ENCODE results near the gene MYBPC1.
"Not testable (repeated sequence)": the region's sequence is repeated elsewhere in the genome, so short reads cannot be mapped to it uniquely, and the experiment has no call there.

MYBPC1 gene

DNA sequence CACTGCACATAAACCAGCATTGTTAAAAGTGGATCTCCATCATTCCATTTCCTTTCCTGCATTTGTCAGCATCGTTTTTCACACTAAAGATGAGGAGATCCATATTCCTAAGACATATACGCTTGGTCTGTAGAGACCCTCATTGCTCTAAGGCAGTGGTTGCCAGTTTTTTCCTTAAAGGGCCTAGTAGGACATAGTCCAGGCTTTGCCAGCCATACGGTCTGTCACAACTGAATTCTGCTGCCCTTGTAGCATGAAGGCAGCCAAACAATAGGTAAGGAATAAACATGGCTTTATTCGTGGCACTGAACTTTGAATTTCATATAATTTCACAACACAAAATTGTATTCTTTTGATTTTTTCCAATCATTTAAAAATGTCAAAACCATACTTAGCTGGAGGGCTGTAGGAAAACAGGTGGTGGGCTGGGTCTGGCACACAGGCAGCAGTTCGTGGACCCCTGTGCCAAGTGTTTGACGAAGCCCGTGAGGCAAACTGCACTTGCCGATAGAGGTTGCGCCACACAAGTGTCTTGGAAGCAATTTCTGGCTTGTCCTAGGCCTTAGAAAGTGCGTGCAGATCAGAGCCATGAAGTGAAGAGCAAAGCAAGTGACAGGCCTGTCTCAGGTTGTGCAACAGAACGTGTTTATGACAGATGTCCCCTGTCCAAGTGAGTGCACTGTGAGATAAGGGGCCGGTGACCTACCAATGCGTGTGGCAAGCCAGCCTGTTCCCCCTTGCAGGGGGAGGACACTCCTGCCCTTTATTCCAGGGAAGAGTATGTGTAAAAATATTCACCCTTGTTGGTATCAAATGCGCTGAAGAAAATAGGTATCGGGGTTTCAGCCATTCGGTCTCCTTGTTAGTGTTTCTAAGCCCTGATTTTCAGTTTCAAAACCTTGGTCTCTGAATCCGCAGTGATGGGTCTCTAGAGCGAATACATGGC lies 101.8 kb downstream of the MYBPC1 start:
- no peak for DNase-seq

DNA sequence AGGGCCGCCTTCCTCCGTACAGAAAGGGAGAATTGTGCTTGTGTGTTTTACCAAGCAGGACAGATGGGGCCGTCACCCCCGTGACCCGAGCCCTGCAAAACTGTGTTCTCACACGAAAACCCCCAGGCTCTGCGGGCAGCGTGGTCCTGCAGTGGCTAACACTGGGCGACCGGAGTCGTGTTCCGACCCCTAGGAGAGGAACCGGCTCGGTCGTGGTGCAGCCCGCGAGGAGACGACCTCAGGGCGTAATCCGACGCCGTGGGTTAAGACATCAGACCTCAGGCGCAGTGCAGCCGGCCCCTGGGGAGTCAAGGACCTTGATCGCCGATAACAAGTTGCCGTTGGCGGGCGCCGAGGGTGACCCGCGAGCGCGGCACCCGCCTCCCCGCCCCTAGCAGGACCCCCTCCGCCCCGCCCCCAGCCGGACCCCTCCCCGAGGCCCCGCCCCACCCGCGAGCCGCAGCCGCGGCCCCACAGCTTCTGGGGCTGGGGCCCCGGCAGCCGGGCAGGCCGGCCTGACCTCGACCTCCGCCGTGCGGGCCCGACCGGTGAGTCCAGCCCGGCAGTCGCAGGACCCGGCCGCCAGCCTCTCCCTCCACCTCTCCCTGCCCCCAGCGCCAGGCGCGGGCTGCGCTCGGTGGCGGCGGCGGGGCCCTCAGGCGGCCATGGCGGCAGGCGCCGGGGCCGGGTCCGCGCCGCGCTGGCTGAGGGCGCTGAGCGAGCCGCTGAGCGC lies 102.6 kb downstream of the MYBPC1 start, which contains the start of gene CHPT1:
Gene CHPT1 (plus strand): TSS at position 444 of the 733 bp plus-strand sequence. CDS start 222 bp downstream, at position 666.
- DNase-seq, result peak; percentile 35

DNA sequence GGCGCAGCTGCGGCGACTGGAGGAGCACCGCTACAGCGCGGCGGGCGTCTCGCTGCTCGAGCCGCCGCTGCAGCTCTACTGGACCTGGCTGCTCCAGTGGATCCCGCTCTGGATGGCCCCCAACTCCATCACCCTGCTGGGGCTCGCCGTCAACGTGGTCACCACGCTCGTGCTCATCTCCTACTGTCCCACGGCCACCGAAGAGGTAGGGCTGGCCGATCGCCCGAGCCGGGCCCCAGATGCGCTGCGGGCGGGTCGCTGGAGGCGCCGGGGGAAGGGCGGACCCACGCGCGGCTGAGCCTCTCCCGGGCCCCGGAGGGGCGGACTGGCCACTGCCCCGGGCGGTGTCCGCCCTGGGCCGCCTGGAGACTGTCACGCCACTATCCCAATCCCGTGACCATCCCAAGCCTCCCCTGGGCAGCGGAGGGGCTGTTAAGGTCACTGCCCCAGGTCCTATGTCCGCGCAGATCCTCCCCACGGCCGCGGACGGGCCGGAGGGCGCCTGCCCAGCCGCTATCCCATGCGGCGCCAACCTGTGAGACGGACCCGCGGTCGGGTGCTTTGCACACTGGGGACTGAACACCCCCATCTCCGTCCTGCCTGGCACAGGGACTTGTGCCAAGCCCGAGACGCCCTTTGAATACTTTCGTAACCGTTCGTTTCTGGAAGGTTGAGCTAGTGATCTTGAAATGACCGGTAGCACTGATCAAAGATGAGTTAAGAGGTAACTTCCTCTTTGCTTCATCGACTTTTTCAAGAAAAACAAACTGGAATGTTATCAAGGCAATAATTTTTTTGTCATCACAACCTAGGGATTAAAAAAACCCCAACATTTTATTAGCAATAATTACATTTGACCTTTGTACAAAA lies 103.4 kb downstream of the MYBPC1 start:
- DNase-seq, result no peak

DNA sequence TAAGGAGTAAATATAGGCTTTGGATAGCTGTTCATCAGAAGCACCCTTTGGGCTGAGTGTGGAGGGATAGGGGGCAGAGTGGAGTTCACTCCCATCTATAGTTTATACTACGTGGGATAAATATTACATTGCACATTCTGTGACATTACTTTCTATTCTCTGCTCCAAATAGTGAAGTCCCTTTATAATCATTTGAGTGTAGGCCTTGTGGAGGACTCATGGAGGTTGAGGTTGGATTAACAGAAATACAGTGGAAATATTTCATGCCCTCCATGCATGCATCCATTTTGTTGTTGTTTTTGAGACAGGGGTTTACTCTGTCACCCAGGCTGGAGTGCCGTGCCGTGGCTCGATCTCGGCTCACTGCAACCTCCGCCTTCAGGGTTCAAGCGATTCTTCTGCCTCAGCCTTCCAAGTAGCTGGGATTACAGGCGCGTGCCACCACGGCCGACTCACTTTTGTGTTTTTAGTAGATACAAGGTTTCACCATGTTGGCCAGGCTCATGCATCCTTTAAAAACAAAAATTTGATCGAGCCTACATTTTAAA lies 104.1 kb downstream of the MYBPC1 start:
- DNase-seq, result no peak

DNA sequence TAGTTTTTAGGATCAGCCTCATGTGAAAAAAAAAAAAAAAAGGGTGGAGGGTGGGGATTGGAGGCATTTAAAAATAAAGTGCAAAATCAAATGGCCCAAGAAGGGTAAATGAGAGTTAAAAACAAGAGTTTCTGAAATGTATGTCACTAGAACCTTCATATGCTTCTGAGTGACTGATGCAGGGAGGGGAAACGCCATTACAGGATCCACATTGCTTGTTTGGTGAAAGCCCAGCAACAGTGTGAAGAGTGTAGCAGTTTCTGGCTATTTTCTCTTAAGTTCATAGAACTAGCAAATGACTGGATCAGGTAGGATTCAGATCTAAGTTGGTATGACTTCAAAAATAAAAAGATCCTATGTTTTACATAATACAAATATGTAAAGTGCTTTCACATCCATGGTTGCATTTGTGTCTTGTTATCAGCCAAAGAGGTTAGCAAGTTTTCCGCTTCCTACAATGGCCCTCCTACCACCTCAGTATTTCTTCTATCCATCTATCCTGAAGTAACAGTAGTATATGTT lies 105.6 kb downstream of the MYBPC1 start:
- no peak for DNase-seq

DNA sequence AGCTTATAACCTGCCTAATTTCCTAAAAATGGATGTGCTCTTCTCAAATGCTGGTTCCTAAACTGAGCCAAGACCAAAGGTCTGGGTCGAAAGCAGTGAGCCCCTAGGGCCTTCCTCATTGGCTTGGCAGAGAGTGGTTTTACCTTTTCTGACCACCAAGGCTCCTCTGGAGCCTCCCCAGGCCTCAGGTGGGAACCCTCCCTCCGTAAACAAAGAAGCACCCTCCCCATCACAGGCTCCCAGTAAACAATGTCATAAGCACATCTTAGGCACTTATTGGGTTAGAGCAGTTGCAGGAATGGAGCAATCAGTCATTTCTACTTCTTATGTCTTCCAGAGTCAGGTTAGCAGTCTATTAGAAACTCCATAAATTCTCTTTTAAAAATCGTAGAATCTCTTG lies 108.7 kb downstream of the MYBPC1 start:
- DNase-seq, result no peak

DNA sequence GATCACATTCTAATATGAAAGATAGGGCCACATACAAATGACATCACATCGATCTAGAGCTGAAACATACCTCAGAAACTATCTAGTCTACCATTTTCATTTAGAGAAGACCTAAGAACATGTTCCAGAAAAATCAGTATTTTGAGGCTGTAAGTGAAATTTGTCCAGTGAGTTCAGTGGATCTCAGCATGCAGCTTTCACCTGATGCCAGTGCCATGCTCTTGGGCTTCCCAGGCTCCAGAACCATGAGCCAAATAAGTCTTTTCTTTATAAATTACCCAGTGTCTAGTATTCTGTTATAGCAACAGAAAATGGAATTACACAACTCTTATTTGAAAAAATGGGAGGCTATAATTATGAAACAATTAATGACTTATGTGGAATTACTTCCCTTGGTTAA lies 111.6 kb downstream of the MYBPC1 start:
- DNase-seq, result no peak

DNA sequence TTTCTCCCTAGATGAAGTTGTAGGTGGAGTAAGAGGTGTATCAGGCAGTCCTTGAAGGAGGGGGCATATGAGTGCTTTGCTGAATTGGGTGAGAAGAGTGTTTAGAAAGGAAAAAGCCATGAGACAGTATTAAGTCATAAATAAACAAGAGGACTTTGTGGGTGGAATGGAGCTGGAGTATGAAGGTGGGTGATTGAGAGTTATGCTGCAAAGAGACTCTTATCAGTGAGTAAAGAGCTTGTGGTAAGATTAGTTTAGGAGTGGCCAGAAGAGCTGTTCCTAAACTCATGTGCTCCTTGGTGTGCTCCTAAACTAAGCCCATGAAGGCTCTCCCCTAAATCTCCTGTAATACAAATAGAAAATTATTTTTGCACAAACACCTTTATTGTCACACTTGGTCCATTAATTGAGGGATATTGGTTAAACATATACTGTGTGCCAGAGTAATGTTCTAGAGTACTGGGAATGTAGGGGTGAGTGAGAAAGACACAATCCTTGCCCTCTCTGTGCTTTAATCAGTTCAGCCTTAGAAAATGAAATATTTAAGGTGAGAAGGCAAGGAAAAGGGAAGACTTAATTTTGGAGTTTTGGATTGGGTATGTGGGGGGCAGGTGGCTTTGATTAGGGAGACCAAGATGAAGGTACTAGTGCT lies 112.5 kb downstream of the MYBPC1 start:
- DNase-seq, result no peak

DNA sequence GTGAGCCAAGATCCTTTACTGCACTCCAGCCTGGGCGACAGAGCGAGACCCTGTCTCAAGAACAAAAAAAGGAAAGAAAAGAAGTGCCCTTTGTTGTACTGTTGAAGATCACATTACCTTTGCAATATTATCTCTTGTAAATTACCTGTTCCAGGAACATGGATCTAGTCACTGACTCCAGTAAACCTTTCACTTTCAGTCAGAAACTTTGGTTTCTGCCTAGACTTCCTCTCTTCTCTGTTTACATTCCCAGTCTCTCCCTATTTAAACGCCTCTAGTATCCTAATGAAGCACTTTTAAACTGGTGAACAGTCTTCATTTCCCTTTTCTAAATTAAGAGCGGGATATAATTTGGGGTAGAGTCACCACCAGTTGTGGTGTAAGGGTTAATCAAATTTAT lies 115.5 kb downstream of the MYBPC1 start:
- no peak for DNase-seq

DNA sequence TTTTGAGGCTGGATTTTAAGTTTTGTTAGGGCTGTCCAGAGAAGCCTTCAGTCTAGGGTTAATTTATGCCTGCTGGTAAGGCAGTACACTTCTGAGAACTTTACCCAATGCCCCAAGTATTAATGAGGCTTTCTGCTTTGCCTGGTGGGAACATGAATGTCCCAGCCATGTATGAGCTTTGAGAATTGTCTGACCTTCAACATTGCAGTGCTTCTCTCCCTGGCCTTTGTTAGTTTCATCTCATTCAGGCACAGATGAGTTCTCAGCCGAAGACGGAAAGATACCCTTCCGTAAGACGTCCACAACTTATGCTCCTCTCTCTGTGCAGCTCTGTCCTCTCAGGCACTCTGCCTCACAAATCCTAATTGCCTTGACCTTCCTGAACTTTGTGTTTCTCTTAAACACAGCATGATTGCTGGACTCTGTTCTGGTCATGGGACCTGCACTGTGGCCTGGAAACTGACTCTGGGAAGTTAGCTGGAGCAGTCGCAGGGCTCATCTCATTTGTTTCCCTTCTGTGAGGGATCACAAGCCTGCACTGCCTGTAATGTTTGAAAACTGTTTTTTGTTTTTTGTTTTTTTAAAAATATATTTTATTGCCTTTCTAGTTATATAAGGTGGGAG lies 118.4 kb downstream of the MYBPC1 start:
- no peak for DNase-seq

DNA sequence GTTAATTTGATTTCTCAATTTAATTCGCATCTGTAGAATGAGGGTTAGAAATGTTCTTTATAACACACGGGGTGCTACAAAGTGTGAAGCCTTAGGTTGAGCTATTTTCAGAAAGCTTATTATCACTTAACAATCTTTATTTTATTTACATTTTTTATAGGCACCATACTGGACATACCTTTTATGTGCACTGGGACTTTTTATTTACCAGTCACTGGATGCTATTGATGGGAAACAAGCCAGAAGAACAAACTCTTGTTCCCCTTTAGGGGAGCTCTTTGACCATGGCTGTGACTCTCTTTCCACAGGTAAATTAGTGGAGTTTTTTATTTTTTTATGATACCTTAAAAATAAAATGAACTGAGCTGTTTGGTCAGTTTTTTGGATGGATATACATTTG lies 119.2 kb downstream of the MYBPC1 start:
- DNase-seq, result no peak

DNA sequence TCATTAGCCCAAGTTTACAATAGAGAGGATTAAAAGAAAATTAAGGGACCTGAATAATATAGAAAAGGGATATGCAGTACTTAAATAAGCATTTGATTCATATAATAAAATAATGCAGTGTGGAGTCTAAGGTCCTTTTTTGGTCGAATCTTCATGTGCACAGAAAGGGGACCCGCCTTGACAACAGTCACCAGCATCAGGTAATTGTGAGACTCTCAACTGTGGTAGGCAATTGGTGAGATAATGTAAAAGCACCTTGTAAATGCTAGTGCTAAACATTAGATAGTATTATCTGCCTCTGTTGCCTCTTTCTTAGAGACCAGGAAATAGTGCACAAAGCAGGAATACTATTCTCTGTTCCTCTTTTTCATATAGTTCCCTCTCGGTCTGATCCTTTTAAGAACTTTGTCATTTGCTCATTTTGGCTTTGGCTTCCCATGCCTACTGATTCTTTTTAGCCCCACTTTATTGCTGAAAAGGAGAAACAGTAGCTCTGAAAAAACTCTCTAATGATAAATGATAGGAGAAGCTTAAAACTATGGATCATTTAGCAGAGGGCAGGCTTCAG lies 120.2 kb downstream of the MYBPC1 start:
- DNase-seq, result no peak

DNA sequence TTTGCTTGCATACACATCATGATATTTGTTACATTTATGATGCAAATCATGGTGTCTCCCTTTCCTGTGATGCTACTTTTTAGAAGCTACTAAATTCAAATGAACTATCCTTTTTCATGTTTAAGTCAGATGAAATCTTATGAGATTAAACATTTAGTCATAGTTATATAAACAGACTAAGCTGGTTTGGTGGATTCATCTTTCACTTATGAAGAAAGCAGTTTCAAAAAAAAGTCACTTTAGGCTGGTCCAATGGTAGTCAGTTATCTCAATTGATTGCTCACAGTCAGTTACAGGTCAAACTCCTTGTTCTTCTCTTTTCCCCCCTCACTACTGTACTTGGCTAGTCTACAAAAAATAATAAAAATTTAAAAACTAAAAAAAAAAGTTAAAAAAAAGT lies 124.8 kb downstream of the MYBPC1 start:
- no peak for DNase-seq

DNA sequence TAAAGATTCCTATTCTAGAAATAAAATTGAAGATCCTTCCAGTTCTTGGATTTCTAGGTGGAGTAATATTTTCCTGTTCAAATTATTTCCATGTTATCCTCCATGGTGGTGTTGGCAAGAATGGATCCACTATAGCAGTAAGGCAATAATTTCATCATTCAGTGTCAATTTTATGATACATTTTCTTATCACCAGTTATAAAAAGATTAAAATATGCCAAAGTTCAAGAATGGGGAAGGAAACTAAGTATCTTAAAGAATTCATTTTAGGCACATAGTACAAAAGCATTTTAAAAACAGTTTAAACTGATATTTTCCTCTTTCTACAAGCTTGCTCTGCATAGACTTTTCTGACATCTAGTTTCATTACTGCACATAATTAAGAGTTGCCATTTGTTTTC lies 125.3 kb downstream of the MYBPC1 start:
- DNase-seq, result no peak

DNA sequence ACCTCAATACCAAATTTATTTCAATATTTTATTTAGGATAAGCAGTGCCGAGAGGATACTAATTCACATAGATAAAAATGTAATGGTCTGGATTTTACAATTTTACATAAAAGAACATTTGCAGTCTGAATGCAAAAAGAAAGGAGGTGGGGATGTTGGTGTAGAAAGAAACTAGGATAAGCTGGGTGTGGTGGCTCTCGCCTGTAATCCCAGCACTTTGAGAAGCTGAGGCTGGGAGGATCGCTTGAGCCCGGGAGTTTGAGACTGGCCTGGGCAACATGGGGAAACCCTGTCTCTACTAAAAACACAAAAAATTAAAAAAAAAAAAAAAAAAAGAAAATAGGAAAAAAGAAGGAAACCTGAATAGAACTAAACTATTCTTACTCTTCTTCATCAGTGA lies 127.6 kb downstream of the MYBPC1 start:
- no peak for DNase-seq

DNA sequence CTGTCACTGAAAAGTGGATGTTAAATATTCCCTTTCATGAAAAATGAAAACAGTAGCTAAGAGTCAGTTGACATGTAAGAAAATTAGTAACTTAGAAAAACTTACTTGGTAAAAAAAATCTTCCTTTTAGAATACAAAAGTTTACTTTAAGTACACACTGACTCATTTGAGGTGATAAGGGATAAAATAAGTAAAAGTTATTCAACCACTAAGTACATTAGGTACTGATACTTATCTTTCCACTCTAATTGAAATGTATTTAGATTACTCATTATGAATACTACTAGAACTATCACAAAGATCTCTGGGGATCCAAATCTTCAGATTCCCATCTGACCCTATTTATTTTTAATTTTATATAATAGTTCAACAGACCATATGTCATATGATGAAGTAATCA lies 132.3 kb downstream of the MYBPC1 start:
- no peak for DNase-seq

DNA sequence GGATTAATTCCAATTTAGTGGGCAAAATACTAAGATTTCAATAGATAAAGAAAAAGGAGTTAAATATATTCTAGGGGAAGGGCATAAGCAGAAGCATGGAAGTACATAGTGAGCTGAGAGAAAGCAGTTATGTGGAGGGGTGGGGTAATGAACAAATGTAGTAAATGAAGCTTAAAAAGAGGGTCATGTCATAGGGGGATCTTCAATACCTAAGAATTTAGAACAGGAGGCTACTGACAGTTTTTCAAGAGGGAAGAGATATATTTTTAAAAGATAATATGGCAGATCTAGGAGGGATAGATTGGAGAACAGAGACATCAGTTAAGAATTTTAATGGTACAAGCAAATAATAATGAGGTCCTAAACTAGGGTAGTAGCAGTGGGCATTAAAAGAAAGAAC lies 135.1 kb downstream of the MYBPC1 start:
- no peak for DNase-seq

DNA sequence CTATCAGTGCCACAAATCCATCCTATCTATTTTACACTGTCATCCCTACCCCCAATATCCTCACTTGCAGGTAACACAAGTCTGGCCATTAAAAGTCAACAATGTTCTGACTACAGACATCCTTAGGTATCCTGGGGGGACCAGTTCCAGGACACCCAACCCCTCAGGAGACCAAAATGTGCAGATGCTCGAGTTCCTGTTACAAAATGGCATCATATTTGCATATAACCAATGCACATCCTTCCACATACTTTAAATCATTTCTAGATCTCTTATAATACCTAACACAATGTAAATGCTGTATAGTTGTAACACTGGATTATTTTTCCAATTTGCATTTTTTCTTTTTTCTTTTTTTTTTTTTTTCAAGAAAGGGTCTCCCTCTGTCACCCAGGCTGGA lies 137.5 kb downstream of the MYBPC1 start:
- no peak for DNase-seq

DNA sequence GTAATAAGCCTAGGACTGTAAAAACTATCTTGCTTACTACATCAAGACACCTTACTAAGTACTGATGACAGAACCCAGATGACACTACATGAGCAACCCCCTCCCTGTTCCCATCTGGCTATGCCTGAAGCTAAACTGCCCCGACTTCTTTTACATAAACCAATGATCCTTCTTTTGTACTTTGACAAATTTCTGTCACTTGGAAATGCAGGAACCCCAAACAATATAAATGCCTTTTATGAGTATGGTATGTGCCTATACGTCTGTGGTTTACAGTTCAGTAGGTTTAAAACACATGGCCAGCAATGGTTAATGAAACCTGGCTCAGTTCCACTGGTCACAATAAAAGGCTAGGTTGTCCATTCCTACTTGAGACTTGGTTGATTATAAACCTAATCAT lies 138.4 kb downstream of the MYBPC1 start:
- no peak for DNase-seq

DNA sequence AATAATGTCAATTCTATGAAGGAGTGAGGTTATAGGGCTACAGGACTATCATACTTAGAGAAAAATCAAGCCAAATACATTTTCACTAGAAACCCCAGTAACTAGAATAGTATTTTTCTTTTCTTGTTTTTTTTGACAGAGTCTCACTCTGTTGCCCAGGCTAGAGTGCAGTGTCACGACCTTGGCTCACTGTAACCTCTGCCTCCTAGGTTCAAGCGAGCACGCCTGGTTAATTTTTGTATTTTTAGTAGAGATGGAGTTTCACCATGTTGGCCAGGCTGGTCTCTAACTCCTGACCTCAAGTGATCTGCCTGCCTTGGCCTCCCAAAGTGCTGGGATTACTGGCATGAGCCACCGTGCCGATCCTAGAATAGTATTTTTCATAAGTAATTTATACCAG lies 139.7 kb downstream of the MYBPC1 start:
- DNase-seq, result not testable (repeated sequence)

All from SHP77 treated with DMSO at 0.1 percent for 48 hours (cell line).